HCT116 (cell line): ENCODE measurements around the gene ITIH5. TPM values are rescaled to one million over a fixed set of nuclear protein-coding genes. Genes with fewer than 3 reads are reported as not detected.

Experiments
- ATF3 ChIP-seq: IDR thresholded peaks from 2 replicates; pipeline ENCODE4 v1.6.1; 2012
- EZH2 ChIP-seq: fragments of 200-600 bp; sonication (generic); IDR thresholded peaks from 2 replicates; pipeline ENCODE4 v1.6.1; 2017; ENCODE audit warnings: antibody characterized with exemption, mixed run types
- JUND ChIP-seq: IDR thresholded peaks from 2 replicates; pipeline ENCODE4 v1.6.1; 2012
- MAX ChIP-seq: IDR thresholded peaks from 2 replicates; pipeline ENCODE4 v1.6.1; 2012
- POLR2A ChIP-seq: IDR thresholded peaks from 2 replicates; pipeline ENCODE4 v1.7.0; 2011; ENCODE audit warnings: borderline replicate concordance; ENCODE audit not compliant: insufficient read depth, insufficient read length; ENCODE audit errors: extremely low read depth
- POLR2AphosphoS5 ChIP-seq: IDR thresholded peaks from 2 replicates; pipeline ENCODE4 v1.6.1; 2011; ENCODE audit warnings: mild to moderate bottlenecking, low read depth, low read length, moderate library complexity
- RAD21 ChIP-seq: IDR thresholded peaks from 2 replicates; pipeline ENCODE4 v1.6.1; 2012; ENCODE audit warnings: low read depth, mild to moderate bottlenecking
- REST ChIP-seq: IDR thresholded peaks from 2 replicates; pipeline ENCODE4 v1.6.1; 2012; ENCODE audit warnings: low read depth
- SP1 ChIP-seq: IDR thresholded peaks from 2 replicates; pipeline ENCODE4 v1.6.1; 2012; ENCODE audit warnings: low read depth
- SRF ChIP-seq: IDR thresholded peaks from 2 replicates; pipeline ENCODE4 v1.6.1; 2012; ENCODE audit warnings: low read depth
- YY1 ChIP-seq: IDR thresholded peaks from 2 replicates; pipeline ENCODE4 v1.6.1; 2011; ENCODE audit warnings: low read length, low read depth, moderate library complexity, mild to moderate bottlenecking; ENCODE audit not compliant: insufficient replicate concordance; ENCODE audit errors: extremely low read depth
- ZBTB33 ChIP-seq: IDR thresholded peaks from 2 replicates; pipeline ENCODE4 v1.6.1; 2011; ENCODE audit warnings: mild to moderate bottlenecking, low read length, moderate library complexity; ENCODE audit not compliant: insufficient replicate concordance; ENCODE audit errors: extremely low read depth
- ZFX ChIP-seq: fragments of 450-650 bp; IDR thresholded peaks from 2 replicates; pipeline ENCODE4 v1.6.1; 2017
- total RNA-seq: library from RNA; stranded (reverse); gene quantifications from one replicate; pipeline ENCODE4 v1.2.1, GENCODE V29; 2021; ENCODE audit not compliant: unreplicated experiment

ITIH5 gene
- total RNA-seq, 1 experiment from 2014 or later = not detected

GRCh38 chr10:7577176-7577575 lies 89.6 kb downstream of the ITIH5 start (continued):
- no peak for TF ChIP-seq REST
- no peak for TF ChIP-seq JUND
- TF ChIP-seq SP1 = no peak
- TF ChIP-seq POLR2A = no peak
- TF ChIP-seq YY1 = no peak
- no peak for TF ChIP-seq ATF3
- TF ChIP-seq POLR2AphosphoS5 = no peak
- TF ChIP-seq ZFX = no peak
- TF ChIP-seq EZH2 = no peak
- TF ChIP-seq RAD21 = no peak
- TF ChIP-seq ZBTB33 = no peak
- no peak for TF ChIP-seq MAX
- TF ChIP-seq SRF = no peak
